WTC11 (cell line): ENCODE measurements around the gene OR56B4. TPM values are rescaled to one million over a fixed set of nuclear protein-coding genes. Genes with fewer than 3 reads are reported as not detected.

Experiments
- ATAC-seq: fragments of 200-7000 bp; cut with Tn5 transposase; 2 replicates; pipeline ENCODE4 v1.10.0; 2021; ENCODE audit warnings: mild to moderate bottlenecking, moderate library complexity
- CTCF ChIA-PET: fragments of 300-600 bp; sonication (Branson Sonifier 250); formaldehyde crosslinking; loops from one replicate; lab custom pipeline; 2021; ENCODE audit warnings: antibody characterized with exemption; lab: Charles Lee
- POLR2A ChIA-PET: fragments of 350-600 bp; sonication (Branson Sonifier 250); formaldehyde crosslinking; loops from one replicate; lab custom pipeline; 2021; ENCODE audit warnings: antibody characterized with exemption; lab: Charles Lee
- DNase-seq: peaks from one replicate; pipeline ENCODE4 v3.0.0; 2021; ENCODE audit warnings: low spot score
- H3K27ac Mint-ChIP-seq: 2 replicates; pipeline ENCODE4 v1.8.0; 2021; ENCODE audit warnings: mixed read lengths
- H3K27me3 Mint-ChIP-seq: 2 replicates; pipeline ENCODE4 v1.8.0; 2021; ENCODE audit warnings: low read depth, mild to moderate bottlenecking, moderate library complexity, mixed read lengths
- H3K36me3 Mint-ChIP-seq: 2 replicates; pipeline ENCODE4 v1.8.0; 2021; ENCODE audit warnings: mixed read lengths
- H3K4me1 Mint-ChIP-seq: 2 replicates; pipeline ENCODE4 v1.8.0; 2022; ENCODE audit warnings: mixed read lengths
- H3K4me3 Mint-ChIP-seq: 2 replicates; pipeline ENCODE4 v1.8.0; 2021; ENCODE audit warnings: mild to moderate bottlenecking, moderate library complexity, mixed read lengths
- H3K9me3 Mint-ChIP-seq: 2 replicates; pipeline ENCODE4 v1.8.0; 2021; ENCODE audit warnings: mixed read lengths
- AR ChIP-seq: fragments of 250-450 bp; sonication (Bioruptor Pico); IDR thresholded peaks from 2 replicates; pipeline ENCODE4 v1.9.0; 2021; ENCODE audit warnings: mild to moderate bottlenecking
- CDX4 ChIP-seq: fragments of 250-450 bp; sonication (Bioruptor Pico); IDR thresholded peaks from 2 replicates; pipeline ENCODE4 v1.9.0; 2021; ENCODE audit warnings: moderate library complexity, mild to moderate bottlenecking, inconsistent platforms, borderline replicate concordance
- E2F1 ChIP-seq: sonication (generic); formaldehyde crosslinking; IDR thresholded peaks from 2 replicates; pipeline ENCODE4 v1.8.0; 2022; ENCODE audit warnings: mild to moderate bottlenecking, missing genetic modification reagents
- FOXJ3 ChIP-seq: sonication (generic); formaldehyde crosslinking; IDR thresholded peaks from 2 replicates; pipeline ENCODE4 v1.9.0; 2021; ENCODE audit warnings: missing genetic modification reagents, mild to moderate bottlenecking, borderline replicate concordance
- FOXP1 ChIP-seq: sonication (generic); formaldehyde crosslinking; IDR thresholded peaks from 2 replicates; pipeline ENCODE4 v1.8.0; 2022; ENCODE audit warnings: missing genetic modification reagents, mild to moderate bottlenecking, moderate library complexity, borderline replicate concordance
- GRHL2 ChIP-seq: fragments of 250-450 bp; sonication (Bioruptor Pico); IDR thresholded peaks from 2 replicates; pipeline ENCODE4 v1.8.0; 2022; ENCODE audit warnings: mild to moderate bottlenecking, moderate library complexity; ENCODE audit not compliant: insufficient replicate concordance, severe bottlenecking
- HMGA2 ChIP-seq: fragments of 250-450 bp; sonication (Bioruptor Pico); IDR thresholded peaks from 2 replicates; pipeline ENCODE4 v1.4.0; 2021; ENCODE audit warnings: mild to moderate bottlenecking, moderate library complexity
- IRF1 ChIP-seq: sonication (generic); formaldehyde crosslinking; IDR thresholded peaks from 2 replicates; pipeline ENCODE4 v1.8.0; 2023; ENCODE audit warnings: missing genetic modification reagents
- KAT7 ChIP-seq: sonication (generic); formaldehyde crosslinking; IDR thresholded peaks from 2 replicates; pipeline ENCODE4 v1.8.1; 2023; ENCODE audit warnings: missing genetic modification reagents, mild to moderate bottlenecking, borderline replicate concordance
- NR2C2 ChIP-seq: sonication (generic); formaldehyde crosslinking; IDR thresholded peaks from 2 replicates; pipeline ENCODE4 v1.8.0; 2022; ENCODE audit warnings: mild to moderate bottlenecking, missing genetic modification reagents
- NR3C1 ChIP-seq: sonication (generic); formaldehyde crosslinking; conservative IDR thresholded peaks from 2 replicates; pipeline ENCODE4 v1.8.1; 2023; ENCODE audit warnings: low read depth, mild to moderate bottlenecking, missing genetic modification reagents
- RELA ChIP-seq: sonication (generic); formaldehyde crosslinking; IDR thresholded peaks from 2 replicates; pipeline ENCODE4 v1.8.1; 2022; ENCODE audit warnings: missing genetic modification reagents, mild to moderate bottlenecking, borderline replicate concordance
- SMAD4 ChIP-seq: sonication (generic); formaldehyde crosslinking; IDR thresholded peaks from 2 replicates; pipeline ENCODE4 v1.8.0; 2022; ENCODE audit warnings: mild to moderate bottlenecking, missing genetic modification reagents
- TCF7 ChIP-seq: sonication (generic); formaldehyde crosslinking; IDR thresholded peaks from 2 replicates; pipeline ENCODE4 v1.8.0; 2022; ENCODE audit warnings: mild to moderate bottlenecking, low read depth, missing genetic modification reagents, moderate library complexity
- USF2 ChIP-seq: sonication (generic); formaldehyde crosslinking; IDR thresholded peaks from 2 replicates; pipeline ENCODE4 v1.8.1; 2023; ENCODE audit warnings: mild to moderate bottlenecking, missing genetic modification reagents, moderate library complexity
- ZNF121 ChIP-seq: sonication (generic); formaldehyde crosslinking; IDR thresholded peaks from 2 replicates; pipeline ENCODE4 v1.8.0; 2023; ENCODE audit warnings: missing genetic modification reagents
- ZNF263 ChIP-seq: sonication (generic); formaldehyde crosslinking; IDR thresholded peaks from 2 replicates; pipeline ENCODE4 v1.8.1; 2022; ENCODE audit warnings: low read depth, mild to moderate bottlenecking, moderate library complexity, missing genetic modification reagents
- ZNF317 ChIP-seq: sonication (generic); formaldehyde crosslinking; IDR thresholded peaks from 2 replicates; pipeline ENCODE4 v1.8.1; 2023; ENCODE audit warnings: low read depth, mild to moderate bottlenecking, moderate library complexity, missing genetic modification reagents, borderline replicate concordance
- ZNF396 ChIP-seq: fragments of 250-450 bp; sonication (Bioruptor Pico); IDR thresholded peaks from 2 replicates; pipeline ENCODE4 v1.8.0; 2021; ENCODE audit warnings: mild to moderate bottlenecking, moderate library complexity, borderline replicate concordance
- ZNF416 ChIP-seq: fragments of 250-450 bp; sonication (Bioruptor Pico); IDR thresholded peaks from 2 replicates; pipeline ENCODE4 v1.9.0; 2021; ENCODE audit warnings: mild to moderate bottlenecking, inconsistent platforms
- total RNA-seq: library from RNA; stranded (reverse); gene quantifications from 3 replicates; pipeline ENCODE4 v1.2.3, GENCODE V29; 2021
- TF ChIP-seq, protein P1 (sequence below): sonication (generic); formaldehyde crosslinking; IDR thresholded peaks from 2 replicates; pipeline ENCODE4 v1.8.0; 2022; ENCODE audit warnings: missing genetic modification reagents
- TF ChIP-seq, protein P2 (sequence below): sonication (generic); formaldehyde crosslinking; IDR thresholded peaks from 2 replicates; pipeline ENCODE4 v1.8.0; 2022; ENCODE audit warnings: mild to moderate bottlenecking, missing genetic modification reagents
- TF ChIP-seq, protein P3 (sequence below): sonication (generic); formaldehyde crosslinking; IDR thresholded peaks from 2 replicates; pipeline ENCODE4 v1.8.1; 2022; ENCODE audit warnings: mild to moderate bottlenecking, missing genetic modification reagents, moderate library complexity, borderline replicate concordance

OR56B4 gene
- total RNA-seq, 1 experiment from 2014 or later = not detected

GRCh38 chr11:6062691-6063358 lies 44.7 kb upstream of the OR56B4 start:
- POLR2A ChIA-PET = no interaction called here
- no peak for TF ChIP-seq ZNF121 (CRISPR knock-in tag)
- TF ChIP-seq NR2C2 (CRISPR knock-in tag) = no peak
- TF ChIP-seq, protein P1, sequence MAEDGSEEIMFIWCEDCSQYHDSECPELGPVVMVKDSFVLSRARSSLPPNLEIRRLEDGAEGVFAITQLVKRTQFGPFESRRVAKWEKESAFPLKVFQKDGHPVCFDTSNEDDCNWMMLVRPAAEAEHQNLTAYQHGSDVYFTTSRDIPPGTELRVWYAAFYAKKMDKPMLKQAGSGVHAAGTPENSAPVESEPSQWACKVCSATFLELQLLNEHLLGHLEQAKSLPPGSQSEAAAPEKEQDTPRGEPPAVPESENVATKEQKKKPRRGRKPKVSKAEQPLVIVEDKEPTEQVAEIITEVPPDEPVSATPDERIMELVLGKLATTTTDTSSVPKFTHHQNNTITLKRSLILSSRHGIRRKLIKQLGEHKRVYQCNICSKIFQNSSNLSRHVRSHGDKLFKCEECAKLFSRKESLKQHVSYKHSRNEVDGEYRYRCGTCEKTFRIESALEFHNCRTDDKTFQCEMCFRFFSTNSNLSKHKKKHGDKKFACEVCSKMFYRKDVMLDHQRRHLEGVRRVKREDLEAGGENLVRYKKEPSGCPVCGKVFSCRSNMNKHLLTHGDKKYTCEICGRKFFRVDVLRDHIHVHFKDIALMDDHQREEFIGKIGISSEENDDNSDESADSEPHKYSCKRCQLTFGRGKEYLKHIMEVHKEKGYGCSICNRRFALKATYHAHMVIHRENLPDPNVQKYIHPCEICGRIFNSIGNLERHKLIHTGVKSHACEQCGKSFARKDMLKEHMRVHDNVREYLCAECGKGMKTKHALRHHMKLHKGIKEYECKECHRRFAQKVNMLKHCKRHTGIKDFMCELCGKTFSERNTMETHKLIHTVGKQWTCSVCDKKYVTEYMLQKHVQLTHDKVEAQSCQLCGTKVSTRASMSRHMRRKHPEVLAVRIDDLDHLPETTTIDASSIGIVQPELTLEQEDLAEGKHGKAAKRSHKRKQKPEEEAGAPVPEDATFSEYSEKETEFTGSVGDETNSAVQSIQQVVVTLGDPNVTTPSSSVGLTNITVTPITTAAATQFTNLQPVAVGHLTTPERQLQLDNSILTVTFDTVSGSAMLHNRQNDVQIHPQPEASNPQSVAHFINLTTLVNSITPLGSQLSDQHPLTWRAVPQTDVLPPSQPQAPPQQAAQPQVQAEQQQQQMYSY = no peak
- TF ChIP-seq SMAD4 = no peak
- no peak for TF ChIP-seq RELA
- TF ChIP-seq ZNF416 (CRISPR knock-in tag) = no peak
- TF ChIP-seq, protein P2, sequence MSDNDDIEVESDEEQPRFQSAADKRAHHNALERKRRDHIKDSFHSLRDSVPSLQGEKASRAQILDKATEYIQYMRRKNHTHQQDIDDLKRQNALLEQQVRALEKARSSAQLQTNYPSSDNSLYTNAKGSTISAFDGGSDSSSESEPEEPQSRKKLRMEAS (CRISPR knock-in tag) = no peak
- Mint-ChIP-seq H3K4me1 (no peaks in the 10 kb centered on the region), H3K36me3 (peaks cover 5% of the 10 kb centered on the region; the same call in 1 of the 2 replicates), H3K27me3 (peaks cover 9% of the 10 kb centered on the region), H3K4me3 (no peak overlapping the region), H3K9me3 (peaks cover 13% of the 10 kb centered on the region), H3K27ac (no peak overlapping the region)
- ATAC-seq (no peak), DNase-seq (no peak)
- CTCF ChIA-PET = interaction anchor here (0.8 to 1.7 kb wide), 2 partner anchors 10 to 322 kb away, joined by 3 to 4 read pairs; no protein-coding TSS in a partner anchor

GRCh38 chr11:6067502-6067901 lies 40.0 kb upstream of the OR56B4 start:
- Mint-ChIP-seq H3K4me3 (no peak overlapping the region), H3K9me3 (peaks cover 18% of the 10 kb centered on the region), H3K27me3 (peaks cover 5% of the 10 kb centered on the region), H3K36me3 (peaks cover 10% of the 10 kb centered on the region), H3K27ac (no peak overlapping the region), H3K4me1 (peaks cover 27% of the 10 kb centered on the region)
- POLR2A ChIA-PET = no interaction called here
- no peak for DNase-seq
- CTCF ChIA-PET = interaction anchor here (1.1 to 1.2 kb wide), 2 partner anchors 184 to 286 kb away, joined by 3 read pairs; no protein-coding TSS in a partner anchor
- no peak for ATAC-seq
- TF ChIP-seq USF2 (CRISPR knock-in tag) (no peak), ZNF317 (CRISPR knock-in tag) (no peak), FOXP1 (no peak), GRHL2 (CRISPR knock-in tag) (no peak), E2F1 (CRISPR knock-in tag) (no peak), FOXJ3 (CRISPR knock-in tag) (no peak), TCF7 (CRISPR knock-in tag) (no peak), AR (no peak), IRF1 (CRISPR knock-in tag) (no peak), HMGA2 (CRISPR knock-in tag) (no peak), NR3C1 (no peak), ZNF263 (CRISPR knock-in tag) (no peak), KAT7 (CRISPR knock-in tag) (no peak), ZNF396 (CRISPR knock-in tag) (no peak), CDX4 (no peak)
- TF ChIP-seq, protein P3, sequence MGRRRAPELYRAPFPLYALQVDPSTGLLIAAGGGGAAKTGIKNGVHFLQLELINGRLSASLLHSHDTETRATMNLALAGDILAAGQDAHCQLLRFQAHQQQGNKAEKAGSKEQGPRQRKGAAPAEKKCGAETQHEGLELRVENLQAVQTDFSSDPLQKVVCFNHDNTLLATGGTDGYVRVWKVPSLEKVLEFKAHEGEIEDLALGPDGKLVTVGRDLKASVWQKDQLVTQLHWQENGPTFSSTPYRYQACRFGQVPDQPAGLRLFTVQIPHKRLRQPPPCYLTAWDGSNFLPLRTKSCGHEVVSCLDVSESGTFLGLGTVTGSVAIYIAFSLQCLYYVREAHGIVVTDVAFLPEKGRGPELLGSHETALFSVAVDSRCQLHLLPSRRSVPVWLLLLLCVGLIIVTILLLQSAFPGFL (CRISPR knock-in tag) = no peak
